GM15510 (cell line): ENCODE data around the gene MEIOSIN.
A peak's percentile ranks its signal among the peaks of the same experiment; 100 is the strongest.

Experiments used
- POLR2A ChIP-seq: IDR thresholded peaks from 3 replicates; pipeline ENCODE4 v1.6.1; 2011; ENCODE audit warnings: borderline replicate concordance; ENCODE audit not compliant: insufficient read length; ENCODE audit errors: extremely low read depth

MEIOSIN gene

DNA sequence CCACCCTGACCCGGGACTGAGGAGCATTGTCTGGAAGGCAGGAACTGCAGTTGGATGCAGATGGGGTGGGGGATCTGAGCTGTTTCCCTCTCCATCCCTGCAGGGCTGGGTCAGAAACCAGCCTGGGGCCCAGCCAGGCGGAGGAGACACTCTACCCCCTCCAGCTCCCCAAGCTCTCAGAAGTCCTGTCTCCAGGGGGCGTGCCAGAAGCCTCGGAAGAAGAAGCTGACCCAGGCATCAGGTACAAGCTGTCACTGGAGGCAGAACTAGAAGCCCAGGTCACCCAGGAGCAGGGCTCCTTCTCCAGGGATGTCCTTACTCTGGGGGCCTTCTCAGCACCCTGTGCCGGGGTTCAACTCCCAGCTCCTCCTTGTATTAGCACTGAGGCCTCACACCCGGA lies 20.3 kb downstream of the MEIOSIN start:
- no peak for TF ChIP-seq POLR2A

- TF ChIP-seq POLR2A, result no peak
These were observed 21.1 kb downstream of the MEIOSIN start for GRCh38 chr19:45754323-45754722.

DNA sequence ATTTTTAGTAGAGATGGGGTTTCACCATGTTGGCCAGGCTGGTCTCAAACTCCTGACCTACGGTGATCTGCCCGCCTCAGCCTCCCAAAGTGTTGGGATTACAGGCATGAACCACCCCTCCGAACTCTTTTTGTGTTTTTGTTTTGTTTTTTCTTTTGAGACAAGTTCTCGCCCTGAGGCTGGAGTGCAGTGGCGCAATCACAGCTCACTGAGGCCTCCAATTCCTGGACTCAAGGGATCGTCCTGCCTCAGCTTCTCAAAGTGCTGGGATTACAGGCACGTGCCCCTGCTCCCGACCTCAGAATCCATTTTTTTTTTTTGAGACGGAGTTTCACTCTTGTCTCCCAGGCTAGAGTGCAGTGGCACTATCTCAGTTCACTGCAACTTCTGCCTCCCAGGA lies 24.5 kb downstream of the MEIOSIN start:
- no peak for TF ChIP-seq POLR2A

GRCh38 chr19:45758921-45759320 lies 25.7 kb downstream of the MEIOSIN start:
- no peak for TF ChIP-seq POLR2A

- no peak for TF ChIP-seq POLR2A
These were observed 28.5 kb downstream of the MEIOSIN start for GRCh38 chr19:45761714-45762113.

GRCh38 chr19:45762870-45763631 lies 29.8 kb downstream of the MEIOSIN start:
- TF ChIP-seq POLR2A, result no peak

DNA sequence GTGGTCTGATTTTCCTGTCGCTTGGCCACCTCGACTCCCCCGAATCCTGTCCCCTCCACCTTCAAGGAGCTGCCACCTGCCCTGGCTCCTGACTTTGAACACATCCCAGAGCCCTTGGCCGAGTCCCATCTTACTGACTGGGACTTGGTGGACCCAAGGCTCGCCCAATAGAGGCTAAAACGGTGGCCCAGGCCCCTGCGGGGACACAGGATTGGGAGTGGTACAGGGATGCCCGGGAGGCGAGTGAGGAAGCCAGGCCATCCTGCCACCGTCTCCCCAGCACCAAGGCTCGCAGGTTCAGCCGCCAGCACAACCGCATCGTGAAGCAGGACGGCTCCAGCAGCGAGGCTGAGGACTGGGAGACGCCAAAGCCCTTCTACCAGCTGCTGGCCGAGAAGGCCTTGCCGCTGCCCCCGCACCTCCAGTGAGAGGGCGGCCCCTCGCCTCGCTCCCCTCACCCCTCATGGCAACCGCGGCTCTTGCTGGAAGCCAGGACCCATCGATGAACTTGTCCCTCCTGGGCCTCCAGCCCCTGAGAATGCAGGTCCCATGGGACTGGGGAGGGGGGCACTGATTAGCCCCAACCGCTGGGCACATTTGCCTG lies 30.6 kb downstream of the MEIOSIN start:
- TF ChIP-seq POLR2A, result no peak

- no peak for TF ChIP-seq POLR2A
These were observed 31.2 kb downstream of the MEIOSIN start for GRCh38 chr19:45764475-45764874.

DNA sequence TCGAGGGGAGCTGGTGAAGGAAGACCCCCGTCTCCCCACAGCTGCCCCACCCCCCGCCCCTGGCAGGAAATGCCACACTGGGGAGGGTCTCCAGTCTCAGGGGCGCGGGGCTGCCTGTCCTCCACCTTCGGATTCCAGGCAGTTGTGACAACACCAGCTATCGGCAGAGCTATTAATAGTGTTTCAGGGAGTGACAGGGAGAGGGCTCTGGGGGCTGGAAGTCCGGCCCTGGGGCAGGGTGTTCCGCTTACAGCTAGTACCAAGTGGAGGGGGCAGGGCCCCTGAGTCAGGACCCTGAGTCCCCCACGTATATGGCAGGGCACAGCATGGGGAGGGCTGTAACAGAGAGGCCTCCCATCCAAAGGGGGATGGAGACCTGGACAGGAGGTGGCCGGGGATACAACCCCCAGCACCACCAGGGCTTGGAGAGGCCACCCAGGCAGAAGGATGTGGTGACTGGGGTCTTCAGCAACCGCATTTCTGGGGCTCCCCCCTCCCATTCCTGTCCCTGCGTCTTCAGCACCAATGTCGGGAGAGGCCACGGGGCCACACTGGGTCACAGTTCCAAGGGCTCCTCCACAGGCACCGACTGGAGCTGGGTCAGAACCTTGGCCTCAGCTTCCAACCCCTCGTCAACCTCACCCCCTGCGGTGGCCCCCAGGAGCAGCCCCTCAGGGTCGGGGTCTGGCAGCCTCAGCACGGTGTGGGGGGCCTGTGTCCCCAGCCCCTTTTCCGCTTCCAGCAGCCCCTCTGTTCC lies 31.9 kb downstream of the MEIOSIN start:
- no peak for TF ChIP-seq POLR2A

DNA sequence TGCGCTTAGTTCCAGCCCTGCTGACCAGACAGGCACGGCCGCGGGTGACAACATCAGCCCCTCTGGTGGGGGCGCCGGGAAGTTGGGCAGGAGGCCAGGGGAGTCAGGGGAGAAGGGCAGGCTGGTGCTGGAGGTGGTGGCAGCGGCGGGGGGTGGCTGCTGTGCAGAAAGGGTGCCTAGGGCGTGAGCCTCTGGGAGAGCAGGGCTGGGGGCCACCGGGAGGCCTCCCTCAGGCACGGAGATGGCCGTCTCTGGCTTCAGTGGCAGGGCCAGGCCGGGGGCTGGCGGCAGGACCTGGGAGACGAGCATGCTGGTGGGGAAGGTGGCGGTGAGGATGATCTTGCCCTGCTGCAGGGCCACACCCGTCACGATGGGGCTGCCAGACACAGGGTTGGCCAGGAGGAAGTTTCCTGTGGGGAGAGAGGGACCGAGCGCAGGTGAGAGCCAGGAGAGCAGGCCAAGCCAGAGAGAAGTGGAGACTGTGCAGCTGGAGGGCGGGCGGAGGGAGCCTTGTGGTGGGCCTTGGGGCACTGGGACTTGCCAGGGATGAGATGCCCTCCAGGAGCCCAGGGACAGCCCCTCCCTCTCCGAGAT lies 32.6 kb downstream of the MEIOSIN start:
- no peak for TF ChIP-seq POLR2A

DNA sequence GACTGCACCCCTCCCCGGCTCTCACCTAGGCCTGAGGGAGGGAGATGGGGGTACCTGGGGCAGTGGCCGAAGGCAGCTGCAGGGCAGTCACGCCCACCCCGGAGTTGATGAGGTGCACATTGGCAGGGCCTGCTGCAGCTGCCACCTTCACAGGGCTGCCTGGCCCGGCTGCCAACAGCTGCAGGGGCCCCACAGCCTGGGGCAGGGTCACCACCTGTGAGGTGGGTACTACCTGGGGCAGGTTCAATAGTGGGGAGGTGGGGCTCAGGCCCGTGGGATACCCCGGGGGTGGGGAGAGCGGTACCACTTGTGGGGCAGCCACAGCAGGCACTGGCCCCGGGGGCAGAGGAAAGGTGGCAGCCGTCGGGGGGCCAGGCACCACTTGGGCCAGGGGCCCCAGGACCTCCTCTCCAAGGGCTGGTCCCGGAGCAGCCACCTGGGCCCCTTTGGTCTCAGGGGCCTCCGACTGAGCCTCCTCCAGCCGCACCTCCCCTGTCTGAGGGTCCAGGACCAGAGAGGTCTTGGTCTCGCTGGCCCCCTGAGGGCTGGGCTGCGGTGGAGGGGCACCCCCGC lies 33.1 kb downstream of the MEIOSIN start:
- TF ChIP-seq POLR2A, result no peak

GRCh38 chr19:45766869-45767346 lies 33.7 kb downstream of the MEIOSIN start:
- no peak for TF ChIP-seq POLR2A

DNA sequence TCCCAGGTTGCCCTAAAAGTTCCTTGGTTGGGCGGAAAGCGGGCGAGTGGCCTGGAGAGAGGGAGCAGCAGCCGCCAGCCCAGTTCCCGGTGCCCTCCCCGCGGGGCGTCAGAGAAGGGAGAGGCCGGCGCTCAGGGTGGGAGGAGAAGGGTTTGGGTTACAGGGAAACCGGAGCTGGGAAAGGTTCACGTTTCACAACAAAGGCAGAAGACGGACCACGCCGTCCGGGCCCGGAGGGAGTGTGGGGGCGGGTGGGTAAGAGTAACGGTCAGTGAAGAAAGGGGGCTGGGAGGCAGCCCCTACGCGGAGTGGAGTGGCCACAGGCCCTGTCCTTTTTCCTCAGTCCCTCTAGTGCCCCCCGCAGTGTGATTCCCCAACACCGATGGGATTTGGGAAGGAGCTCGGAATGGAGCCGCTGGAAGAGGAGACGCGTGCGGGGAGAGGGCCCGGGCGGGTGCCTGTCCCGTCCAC lies 34.2 kb downstream of the MEIOSIN start:
- no peak for TF ChIP-seq POLR2A

DNA sequence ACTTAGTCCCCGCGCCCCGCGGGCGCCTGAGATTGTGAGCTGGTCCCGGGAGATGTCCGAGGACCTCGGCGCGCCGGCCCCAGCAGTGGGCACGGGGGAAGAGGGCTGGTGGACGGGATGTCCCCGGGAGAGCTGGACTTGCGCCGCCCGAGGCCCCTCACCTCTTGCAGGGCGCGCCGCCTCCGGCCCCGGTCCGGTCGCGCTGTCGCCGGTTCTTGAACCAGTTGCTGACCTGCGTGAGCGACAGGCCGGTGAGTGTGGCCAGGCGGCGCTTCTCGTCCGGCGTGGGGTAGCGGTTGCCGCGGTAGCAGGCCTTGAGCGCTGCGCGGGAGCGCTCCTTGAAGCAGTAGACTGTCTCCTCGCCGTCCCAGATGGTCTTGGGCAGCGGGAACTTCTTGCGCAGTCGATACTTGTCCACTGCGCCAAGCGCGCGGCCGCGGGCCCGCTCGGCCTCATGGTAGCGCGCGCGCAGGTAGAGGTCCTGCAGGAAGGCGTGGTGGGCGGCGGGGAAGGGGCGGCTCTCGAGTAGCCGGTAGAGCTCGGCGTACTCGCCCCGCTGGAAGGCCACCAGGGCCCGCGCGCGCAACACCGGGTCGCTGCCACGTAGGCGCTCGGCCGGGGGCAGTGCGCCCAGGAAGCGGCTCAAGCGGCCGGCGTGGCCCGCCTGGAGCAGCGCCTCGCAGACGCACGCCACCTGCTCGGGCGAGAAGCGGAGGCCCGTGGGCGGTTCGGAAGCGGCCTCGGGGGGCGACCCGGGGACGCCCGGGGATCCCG lies 34.8 kb downstream of the MEIOSIN start:
- peak; percentile 40 for TF ChIP-seq POLR2A

- TF ChIP-seq POLR2A, result no peak
These were observed 35.4 kb downstream of the MEIOSIN start for GRCh38 chr19:45768655-45768983.
